NCI-H524 (cell line): ENCODE measurements around the gene ADGRV1.

Experiments used
- DNase-seq, 2 experiments: peaks; one replicate each; lab custom pipeline; 2025; lab: John Stamatoyannopoulos, UW

The ADGRV1 gene

DNA sequence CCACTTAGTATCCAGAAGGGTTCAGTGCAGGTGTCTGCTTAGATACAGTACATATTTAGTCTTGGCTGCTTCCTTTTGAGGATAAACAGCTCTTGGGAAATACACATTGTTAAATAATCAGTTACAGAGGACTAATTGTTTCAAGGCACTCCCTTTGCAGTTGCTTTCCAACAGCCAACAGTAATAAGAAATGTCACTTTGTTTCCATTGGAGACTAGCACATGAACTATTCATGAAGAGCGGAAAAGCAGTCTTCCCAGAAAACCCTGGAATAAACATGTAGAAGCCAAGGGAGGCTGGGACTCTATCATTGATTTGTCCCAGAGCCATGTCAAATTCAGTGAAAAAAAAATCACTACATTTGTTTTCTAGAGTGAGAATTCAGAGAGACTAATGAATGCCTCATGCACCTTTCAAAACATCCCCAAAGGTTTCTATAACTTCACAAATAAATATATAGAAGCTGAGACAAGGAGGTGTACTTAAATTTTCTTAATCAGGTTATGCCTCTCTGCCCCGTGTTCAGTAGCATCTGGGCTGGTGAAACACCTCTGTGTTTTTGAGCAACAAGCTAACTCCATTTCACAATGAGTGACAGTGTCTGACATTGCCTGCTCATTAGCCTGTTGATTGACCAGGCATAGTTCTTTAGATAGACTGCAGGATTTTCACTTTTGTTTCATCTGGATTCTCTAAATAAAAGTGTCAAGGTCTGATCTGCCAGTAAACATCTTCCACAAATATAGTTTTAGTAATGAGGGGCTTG lies 553.1 kb downstream of the ADGRV1 start:
- DNase-seq, result no peak

DNA sequence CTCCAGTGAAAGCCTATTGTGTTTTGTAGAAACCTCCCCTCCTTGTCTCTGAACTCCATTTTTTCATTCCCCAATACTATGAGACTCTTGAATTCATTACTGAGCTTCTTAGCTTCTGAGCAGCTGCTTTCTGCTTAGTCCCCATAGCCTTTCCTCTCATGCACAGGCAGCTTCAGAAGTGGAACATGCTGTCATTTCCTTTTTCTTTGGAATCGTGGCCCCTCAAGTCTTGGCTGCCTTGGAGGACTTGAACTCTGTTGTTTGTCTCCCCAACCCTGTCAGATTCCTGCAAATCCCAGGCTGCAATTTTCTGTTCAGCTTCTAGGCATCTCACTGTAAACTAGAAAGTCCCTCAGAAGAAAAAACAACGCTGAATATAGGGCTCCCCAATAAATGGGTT lies 556.1 kb downstream of the ADGRV1 start:
- DNase-seq, result no peak

DNA sequence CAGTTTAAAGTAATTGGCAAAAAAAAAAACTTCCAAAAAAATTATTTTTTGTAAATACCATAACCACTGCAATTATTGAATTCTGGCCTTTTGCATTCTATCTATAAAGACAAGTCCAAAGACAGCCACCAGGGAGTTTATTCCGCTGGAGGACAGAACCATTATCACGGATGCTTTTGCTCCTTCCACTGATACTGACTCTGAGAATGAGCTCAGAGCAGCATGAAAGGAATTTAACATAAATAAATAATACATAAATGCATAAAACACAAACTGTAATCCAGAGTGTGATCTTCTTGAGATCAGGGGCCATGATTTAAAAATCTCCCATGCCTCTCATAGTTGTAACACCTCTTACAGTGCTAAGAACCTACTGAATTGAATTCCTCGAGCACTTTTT lies 559.8 kb downstream of the ADGRV1 start:
- DNase-seq, result no peak

DNA sequence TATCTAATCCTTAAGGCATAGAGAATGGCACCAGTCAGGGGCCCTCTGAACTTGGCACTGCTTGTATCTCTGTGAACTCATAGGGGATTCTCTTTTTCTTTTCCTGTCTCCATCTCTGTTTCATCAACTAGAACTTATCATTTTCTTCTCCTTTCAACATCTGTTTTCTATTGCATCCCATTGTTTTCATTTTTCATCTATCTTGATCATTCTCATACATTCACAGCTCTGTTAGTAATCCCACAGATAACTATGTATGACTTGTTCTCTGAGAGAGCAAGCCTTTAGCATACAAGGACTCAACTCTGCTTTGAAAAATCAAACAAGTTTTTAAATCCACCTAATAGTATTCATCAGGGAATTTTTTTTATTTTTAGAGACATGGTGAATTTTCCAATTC lies 560.2 kb downstream of the ADGRV1 start:
- no peak for DNase-seq

DNA sequence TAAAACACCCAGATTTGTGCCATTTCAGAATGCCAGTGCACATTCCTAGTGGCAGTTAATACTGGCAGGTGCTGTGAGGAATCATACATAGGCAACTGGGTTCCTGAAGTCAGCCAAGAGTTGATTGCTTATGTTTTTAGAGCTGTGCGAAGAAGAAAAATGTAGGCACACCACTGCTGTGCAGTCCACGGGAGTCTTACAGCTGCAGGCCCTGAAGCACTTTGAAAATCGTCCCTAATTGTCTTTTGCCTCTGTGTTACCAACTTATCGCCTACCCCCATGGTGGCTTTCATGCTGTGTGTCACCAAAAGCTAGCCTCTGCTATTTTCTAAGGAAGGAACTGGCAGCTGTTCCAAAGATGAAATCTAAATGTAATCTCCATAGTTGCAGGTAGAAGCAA lies 560.6 kb downstream of the ADGRV1 start:
- DNase-seq, result no peak

DNA sequence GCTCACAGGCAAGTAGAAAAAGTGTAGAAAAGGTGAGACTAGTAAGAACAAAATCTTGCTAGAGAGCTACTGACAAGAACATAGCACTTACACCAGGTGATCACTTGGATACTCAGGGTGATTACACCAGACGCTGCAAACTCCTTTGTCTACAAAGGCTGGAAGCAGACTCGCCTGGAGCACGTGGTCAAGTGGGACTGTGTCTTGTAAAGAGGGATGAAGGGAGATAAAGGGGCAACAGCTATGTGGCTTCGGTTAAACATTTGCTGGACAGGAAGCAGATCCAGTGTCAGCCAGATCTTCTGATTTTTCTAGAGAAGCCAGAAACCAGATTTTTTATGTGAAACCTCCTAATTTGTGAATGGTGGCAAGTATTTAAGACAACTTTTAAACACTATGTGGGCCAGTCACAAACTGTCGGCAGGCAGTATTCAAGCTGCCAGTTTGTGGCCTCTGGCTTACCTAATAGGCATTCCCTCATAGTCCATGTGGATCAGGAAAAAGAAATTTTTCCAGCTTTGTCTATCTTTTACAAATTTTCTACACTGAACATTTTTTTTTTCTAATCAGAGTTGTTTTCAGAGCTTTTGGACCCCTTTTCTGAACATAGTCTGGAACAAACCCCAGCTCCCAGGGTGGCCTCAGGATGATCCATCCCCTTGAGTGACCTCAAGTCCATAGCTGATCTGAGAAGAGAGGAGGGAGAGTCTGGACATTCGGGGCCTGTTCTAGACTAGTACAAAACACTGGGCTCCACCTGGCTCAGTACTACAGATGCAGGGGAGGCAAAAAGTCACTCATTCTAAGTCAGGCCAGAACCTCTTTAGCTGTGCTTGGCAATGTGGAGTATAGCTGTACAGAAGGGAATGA lies 561.6 kb downstream of the ADGRV1 start:
- no peak for DNase-seq

DNA sequence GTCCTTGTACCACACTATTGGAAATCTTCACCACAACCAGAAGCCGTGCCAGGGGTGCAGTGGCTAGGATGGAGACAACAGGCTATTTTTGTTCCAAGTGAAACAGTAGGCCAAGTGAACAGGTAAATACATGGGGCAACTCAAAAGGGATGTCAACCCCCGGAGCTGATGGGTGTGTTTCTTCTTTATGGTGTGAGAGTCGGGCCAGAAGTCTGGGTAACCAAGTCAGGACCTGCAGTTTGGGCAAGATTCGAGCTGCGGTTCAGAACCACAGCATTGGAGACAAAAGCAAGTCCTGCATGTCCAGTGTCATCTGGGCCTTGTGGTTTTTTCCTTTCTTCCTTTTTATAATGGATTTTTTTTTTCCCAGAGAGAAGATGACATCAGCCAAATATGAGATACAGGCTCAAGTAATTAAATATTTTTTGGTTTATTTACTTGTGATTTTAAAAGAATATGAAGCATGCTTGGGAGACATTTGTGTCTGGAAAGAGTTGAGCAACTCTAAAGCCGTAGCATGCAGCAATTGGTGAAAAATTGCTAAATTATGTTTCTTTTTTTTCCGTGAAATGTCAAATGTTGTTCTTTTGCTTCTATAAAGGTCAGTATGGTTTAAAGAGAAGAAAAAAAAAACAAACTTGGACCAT lies 562.9 kb downstream of the ADGRV1 start:
- DNase-seq, result no peak

DNA sequence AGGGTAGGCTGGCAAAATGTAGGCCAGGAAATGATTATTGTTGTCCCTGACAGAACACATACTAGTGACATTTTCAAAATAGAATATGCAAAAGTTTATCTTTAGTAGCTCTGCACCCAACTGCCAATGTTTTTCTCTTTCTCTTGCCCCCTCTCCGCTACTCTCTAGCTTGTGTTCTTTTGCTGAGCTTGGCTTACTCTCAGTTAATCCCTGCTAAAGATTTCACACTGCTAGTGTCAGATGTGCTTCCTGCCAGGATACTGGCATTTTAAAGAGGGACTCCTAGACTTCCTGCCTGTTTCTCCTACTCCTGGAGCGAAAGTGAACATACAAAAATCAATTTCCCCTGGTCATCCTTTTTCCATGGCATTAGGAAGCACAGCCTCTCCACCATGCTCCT lies 564.1 kb downstream of the ADGRV1 start:
- DNase-seq, result no peak

DNA sequence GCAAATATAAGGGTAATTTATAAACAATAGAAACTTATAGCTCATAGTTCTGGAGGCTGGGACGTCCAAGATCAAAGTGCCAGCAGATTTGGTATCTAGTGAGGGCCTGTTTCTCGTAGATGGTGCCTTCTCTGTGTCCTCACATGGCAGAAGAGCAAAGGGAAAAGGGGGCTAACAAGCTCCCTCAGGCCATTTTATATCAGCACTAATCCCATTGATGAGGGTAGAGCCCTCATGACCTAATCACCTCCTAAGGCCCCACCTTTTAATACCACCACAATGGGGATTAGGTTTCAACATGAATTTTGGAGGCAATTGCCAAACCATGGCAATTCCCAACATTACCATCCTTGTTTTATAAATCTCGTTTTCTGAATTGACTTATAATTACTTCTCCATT lies 564.7 kb downstream of the ADGRV1 start:
- DNase-seq, result no peak

DNA sequence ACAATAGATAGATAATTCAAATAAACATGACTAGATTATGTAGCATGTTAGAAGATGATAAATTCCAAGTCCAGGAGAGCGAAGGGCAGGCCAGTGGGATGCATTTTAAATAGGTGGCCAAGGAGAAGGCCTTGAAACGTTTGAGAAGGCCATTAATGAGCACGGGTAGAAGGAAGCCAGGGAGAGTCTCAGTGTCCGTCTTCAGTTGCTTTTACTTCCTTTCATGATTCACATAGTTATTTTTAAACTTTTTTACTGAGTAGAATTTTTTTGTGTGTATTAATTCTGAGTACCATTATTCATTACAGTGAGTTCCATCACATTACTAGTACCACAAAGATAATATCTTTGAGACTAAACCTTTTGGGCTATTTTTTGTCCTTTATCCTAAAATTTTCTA lies 565.3 kb downstream of the ADGRV1 start:
- DNase-seq, result no peak

DNA sequence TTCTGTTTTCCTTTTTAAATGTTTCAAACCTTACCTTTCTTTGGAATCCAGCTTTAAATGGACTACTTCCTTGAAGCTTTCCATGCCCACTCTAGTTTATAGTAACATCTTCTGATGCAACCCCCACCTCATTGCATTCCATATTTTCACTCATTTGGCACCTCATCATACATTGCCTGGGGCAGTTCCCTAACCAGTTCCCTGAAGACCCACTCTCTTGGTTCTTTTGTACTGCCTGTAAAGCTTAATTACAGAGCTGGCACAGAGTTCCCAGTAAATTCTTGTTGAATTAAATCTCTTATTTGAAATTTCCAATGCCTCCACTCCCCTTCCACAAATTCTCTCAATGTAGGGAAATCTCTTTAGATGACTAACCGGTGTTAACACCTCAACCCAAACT lies 567.3 kb downstream of the ADGRV1 start:
- DNase-seq, result no peak

DNA sequence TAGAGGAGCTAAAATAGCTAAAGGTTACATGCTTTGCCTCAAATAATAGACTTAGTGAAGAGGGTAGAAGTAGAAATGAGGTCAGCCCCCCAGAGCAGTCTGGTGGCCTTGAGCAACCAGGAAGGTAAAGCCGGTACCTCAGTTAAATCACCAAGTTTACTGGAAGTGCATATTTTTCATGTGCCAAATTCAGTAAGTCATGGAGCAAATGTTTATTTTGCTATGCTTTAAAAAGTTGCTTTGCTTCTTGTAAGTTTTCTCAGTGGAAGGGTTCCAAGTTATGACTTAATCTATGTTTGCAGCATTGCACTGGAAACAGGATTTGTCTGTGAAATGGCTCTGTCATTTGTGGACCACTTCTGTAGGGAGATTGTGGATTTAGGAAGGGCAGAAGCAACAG lies 567.9 kb downstream of the ADGRV1 start:
- no peak for DNase-seq

DNA sequence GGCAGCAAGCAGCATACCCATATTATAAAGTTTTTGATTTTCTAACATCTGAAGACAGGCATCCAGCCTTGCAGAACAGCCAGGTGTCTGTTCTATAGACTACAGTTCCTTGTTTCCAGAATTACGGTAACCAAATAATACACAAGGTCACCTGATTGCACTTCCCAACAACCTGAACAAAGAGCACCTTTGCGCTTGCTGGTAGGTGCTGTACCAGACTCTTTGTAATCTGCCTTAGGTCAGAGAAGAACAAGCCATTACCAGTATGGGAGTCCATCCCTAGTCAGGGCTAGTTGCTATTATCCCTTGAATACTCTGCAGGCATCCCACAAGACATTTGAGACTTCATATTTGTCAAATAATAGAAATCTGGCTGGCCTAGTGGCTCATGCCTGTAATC lies 568.3 kb downstream of the ADGRV1 start:
- no peak for DNase-seq

DNA sequence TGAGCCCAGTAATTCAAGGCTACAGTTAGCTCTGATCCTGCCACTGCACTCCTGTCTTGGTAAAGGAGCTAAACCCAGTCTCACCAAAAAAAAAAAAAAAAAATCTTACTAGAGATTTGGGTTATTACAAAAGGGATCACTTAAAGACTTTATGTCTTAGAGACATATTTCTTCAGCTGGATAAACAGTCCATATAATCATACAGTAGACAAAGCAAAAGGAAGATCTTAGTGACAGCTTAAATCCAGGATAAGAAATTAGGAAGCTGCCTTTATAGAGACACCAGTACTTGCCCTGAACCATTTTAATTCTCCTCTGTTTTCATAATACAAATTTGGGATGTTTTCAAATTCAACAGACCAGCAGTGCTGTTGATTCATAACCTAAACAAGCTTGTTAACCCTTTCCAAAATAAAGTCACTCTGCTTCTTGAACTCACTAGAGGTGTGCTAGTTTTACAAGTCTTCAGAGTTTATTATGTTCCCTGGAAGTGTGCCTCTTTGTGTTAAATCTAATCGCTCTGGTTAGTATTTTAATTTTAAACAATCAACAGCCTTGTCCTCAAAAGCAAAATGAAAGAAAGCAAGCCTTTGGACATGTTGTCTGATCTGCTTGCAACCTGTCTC lies 569.0 kb downstream of the ADGRV1 start:
- DNase-seq, result no peak

DNA sequence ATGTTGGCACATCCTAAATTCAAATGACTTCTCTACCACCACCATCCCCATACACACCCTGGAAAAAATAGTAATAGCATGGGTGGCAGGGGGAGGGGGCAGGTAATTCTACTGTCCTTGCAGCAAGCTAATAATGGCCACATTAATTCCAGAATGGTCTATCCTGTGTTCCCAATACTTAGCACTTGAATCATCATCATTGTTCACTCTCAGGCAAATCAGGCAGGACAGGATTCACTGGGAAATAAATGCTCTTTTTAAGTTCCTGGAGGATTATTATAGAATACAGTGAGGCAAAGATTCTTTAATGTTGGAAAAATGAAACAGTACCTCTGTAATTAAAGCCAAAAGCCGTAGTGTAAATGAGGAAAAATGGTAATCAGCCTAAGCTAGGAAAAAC lies 570.0 kb downstream of the ADGRV1 start:
- no peak for DNase-seq

DNA sequence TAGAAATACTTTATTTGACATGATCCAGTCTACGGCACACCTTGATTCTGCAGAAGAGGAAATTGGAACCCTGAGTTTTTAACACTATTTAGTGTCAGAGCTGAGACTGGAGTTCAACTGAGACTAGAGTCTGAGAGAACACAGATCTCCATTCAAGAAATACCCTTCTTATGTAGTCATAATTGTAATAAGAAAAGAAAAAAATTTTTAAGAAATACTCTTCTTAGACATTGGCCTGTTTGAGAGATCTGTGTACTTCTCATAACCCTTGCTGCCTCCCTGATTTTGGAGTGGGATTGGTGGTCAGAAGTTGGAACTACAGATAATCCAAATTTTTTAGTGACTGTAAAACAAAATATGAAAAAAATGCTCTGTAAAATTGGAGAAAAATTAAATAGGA lies 571.2 kb downstream of the ADGRV1 start:
- no peak for DNase-seq

DNA sequence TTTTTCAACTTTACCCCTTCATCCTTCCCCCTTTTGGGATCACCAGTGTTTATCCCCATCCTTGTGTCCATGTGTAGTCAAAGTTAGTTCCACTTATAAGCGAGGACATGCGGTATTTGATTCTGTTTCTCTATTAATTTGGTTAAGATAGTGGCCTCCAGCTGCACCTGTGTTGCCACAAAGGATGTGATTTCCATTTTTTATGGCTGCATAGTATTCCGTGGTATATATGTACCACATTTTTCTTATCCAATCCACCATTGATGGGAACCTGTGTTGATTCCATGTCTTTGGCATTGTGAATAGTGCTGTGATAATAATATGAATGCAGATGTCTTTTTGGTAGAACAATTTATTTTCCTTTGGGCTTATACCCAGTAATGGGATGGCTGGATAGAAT lies 572.2 kb downstream of the ADGRV1 start:
- no peak for DNase-seq

DNA sequence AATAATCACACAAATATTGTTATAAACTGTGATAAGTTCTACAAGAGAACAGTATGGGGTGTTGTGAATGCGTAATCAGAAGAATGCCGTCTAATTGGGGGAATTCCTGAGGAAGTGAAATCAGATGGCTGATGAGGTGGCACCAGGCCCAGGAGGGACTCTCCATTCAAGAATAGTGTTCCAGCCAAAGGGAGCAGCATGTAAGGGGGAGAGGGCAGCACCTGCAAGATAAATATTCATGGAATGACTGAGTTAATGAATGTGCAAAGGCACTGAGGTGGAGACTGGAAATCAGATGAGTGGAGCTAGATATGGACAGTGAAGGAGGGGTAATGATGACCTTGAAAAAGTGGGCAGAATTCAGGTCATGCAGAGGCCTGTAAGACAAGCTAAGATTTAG lies 574.0 kb downstream of the ADGRV1 start:
- no peak for DNase-seq

DNA sequence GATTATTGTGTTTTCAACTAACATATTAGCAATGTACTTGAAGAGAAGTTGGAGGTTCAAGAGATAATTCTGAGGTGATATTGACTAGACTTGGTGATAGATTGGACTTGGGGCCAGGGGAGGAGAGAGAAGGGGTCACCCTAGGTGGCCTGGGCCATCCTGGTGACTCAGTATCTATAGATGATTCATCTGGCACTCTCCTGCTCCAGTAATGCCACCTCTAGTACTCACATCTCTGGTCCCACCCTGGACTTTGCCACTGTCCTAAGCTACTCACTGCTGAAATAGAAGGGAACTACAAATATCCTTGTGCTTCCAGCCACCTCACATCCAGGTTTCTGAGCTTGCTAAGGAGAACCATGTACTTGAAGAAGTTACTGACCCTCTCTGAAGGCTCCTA lies 574.6 kb downstream of the ADGRV1 start:
- DNase-seq, result no peak

DNA sequence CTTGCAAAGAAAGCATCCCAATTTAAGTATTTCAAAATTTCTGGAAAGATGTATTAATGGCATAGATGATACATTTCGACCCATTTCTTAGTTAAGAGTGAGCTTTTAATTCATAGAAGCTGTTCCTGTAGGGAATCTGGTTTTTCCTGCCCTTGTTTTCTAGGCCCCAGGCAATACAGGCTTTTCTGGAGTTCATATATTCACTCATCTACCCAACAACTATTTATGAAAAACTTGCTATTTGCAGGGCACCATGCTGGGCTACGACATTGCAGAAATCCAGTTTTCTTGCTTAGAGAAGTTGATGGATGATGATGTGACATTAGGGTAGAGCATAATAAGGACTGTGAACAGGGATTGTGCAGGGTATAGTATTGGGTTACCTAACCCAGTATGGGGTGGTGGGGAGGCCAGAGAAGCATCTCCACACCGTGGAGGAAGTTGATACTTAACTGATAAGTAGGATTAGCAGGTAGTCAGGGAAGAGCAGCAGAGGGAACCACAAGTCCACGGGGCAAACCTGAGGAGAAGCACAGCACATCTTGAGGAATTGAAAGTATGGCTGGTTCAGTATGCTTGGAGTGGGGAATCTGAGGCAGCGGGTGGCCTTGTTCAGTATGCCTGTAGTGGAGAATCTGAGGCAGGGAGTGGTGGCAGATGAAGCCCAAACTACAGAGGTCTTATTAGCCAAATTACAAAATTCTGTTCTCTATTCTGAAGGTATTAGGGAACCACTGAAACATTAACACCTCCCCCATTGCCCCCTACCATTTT lies 577.1 kb downstream of the ADGRV1 start:
- DNase-seq, result peak in 1 of 2 experiments; percentile 2

DNA sequence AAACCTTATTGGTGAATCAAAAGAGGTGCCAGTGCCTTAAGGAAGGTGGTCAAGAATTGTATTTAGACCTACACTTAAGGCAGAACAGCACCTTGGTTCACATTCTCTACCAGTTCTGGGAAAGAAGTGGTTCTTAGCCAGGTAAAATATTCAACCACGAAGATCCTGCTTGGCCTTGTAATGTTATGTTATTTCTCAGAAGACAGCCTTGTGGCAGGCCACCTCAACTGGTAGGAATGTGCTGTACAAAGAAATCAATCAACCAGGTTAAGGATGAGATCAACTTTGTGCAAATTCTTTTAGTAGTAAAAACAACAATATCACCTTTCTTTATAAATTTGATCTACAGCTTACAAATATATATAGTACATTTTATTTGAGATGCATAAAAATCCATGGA lies 577.7 kb downstream of the ADGRV1 start:
- DNase-seq, result no peak

DNA sequence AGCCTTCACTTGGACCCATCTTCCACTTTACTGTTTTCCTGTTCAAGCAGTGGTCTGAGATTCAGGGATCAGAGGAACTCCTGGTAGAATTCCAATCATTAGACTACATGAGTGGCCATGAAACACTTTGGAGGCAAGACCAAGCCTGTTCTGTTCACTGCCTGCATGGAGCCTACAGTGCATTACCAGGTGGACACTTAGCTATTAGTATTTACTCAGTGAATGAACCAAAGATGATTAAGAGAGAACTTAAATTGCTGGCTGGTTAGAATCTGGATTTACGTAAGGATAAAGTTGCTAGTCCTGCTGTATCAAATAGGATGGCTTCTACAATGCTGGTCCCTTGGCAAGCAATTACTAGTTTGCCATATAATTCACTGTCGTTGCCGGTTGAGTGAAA lies 579.0 kb downstream of the ADGRV1 start:
- DNase-seq, result no peak
